LNCaP clone FGC (cell line): ENCODE data around the gene SFXN3.
A peak's percentile ranks its signal among the peaks of the same experiment; 100 is the strongest.

ENCODE experiments used
- DNase-seq: peaks from one replicate; pipeline ENCODE4 v3.0.0-alpha.2; 2011; ENCODE audit warnings: low read depth
- H3K4me3 ChIP-seq: 2 replicates; pipeline ENCODE4 v1.5.1; 2011; ENCODE audit warnings: mild to moderate bottlenecking, low read depth, low read length, control low read depth
- TF ChIP-seq, protein P1 (sequence below): IDR thresholded peaks from 2 replicates; pipeline ENCODE4 v1.5.1; 2012; ENCODE audit warnings: mild to moderate bottlenecking; ENCODE audit not compliant: control insufficient read depth, insufficient read depth; ENCODE audit errors: extremely low read depth

SFXN3 gene, protein sequence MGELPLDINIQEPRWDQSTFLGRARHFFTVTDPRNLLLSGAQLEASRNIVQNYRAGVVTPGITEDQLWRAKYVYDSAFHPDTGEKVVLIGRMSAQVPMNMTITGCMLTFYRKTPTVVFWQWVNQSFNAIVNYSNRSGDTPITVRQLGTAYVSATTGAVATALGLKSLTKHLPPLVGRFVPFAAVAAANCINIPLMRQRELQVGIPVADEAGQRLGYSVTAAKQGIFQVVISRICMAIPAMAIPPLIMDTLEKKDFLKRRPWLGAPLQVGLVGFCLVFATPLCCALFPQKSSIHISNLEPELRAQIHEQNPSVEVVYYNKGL

DNA sequence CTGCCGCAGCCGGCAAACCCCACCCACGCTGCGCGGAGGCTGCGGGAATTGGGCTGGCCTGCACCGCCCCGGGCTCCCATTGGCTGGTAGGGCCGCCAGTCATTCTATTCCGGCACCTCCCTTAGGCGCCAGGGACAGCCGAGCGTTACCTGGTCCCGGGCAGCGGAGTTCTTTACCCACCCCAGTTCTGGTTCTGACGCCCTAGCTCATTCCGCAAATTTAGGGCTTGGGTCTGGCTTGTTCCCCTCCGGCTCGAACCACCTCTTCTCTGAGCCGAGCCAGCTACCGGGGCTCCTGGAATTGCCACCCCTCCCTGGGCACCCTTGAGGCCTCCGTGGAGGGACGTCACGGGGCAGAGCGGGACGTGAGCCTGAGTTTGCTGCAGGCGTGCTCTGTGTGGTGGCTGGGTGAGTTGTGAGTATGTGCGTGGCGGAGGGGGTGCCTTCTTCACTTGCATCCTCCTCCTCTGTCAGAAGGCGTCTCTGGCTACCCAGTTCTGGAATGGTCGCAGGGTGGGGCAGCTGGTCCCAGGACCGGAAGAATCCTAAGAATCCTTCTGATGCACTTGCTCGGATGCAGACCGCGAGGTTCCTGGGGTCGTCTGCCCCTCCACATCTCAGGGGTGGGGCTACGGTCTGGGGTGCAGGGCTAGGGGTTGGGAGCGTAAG lies at the start of gene SFXN3, which contains the start of gene PDZD7:
SFXN3 (plus strand) TSS at position 107 of the 668 bp plus-strand sequence. CDS start 3,461 bp downstream, outside the sequence.
PDZD7 (minus strand) TSS at position 2 of the 668 bp plus-strand sequence. CDS start 910 bp downstream, outside the sequence.
- peak; percentile 62 for DNase-seq
- TF ChIP-seq, protein P1, sequence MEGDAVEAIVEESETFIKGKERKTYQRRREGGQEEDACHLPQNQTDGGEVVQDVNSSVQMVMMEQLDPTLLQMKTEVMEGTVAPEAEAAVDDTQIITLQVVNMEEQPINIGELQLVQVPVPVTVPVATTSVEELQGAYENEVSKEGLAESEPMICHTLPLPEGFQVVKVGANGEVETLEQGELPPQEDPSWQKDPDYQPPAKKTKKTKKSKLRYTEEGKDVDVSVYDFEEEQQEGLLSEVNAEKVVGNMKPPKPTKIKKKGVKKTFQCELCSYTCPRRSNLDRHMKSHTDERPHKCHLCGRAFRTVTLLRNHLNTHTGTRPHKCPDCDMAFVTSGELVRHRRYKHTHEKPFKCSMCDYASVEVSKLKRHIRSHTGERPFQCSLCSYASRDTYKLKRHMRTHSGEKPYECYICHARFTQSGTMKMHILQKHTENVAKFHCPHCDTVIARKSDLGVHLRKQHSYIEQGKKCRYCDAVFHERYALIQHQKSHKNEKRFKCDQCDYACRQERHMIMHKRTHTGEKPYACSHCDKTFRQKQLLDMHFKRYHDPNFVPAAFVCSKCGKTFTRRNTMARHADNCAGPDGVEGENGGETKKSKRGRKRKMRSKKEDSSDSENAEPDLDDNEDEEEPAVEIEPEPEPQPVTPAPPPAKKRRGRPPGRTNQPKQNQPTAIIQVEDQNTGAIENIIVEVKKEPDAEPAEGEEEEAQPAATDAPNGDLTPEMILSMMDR = no peak

DNA sequence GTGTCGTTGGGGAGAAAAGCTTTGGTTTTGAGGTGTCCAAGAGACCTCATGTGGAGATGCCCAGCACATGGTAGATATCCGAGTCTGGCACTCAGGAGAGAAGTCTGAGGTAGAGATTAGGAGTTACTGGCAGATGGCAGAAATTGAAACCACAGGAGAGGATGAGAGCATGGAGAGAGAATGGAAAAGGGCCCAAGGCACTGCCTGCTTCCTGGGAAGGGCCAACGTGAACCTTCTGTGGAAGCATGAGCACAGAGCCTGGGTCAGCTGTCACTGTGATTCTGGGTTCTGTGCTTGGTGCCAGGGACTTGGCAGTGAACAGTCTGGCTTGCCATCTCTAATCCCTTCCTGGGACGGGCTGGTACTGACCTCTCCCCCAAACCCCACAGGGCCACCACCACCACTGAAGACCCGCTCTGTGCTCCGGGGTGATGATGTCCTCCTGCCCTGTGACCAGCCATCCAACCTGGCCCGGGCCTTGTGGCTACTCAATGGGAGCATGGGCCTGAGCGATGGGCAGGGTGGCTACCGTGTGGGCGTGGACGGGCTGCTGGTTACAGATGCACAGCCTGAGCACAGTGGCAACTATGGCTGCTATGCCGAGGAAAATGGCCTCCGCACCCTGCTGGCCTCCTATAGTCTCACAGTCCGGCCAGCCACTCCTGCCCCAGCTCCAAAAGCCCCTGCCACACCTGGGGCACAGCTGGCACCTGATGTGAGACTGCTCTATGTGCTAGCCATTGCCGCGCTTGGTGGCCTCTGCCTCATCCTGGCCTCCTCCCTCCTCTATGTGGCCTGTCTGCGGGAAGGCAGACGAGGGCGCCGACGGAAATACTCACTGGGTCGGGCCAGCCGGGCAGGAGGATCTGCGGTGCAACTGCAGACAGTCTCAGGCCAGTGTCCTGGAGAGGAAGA lies 47.9 kb upstream of the SFXN3 start:
- H3K4me3 ChIP-seq = no peak overlapping the region
- TF ChIP-seq, protein P1 = no peak
- DNase-seq = no peak

More for the DNA sequence above, at the start of gene SFXN3, which contains the start of gene PDZD7:
- H3K4me3 ChIP-seq = peak within 1 kb of the TSS; percentile 67

DNA sequence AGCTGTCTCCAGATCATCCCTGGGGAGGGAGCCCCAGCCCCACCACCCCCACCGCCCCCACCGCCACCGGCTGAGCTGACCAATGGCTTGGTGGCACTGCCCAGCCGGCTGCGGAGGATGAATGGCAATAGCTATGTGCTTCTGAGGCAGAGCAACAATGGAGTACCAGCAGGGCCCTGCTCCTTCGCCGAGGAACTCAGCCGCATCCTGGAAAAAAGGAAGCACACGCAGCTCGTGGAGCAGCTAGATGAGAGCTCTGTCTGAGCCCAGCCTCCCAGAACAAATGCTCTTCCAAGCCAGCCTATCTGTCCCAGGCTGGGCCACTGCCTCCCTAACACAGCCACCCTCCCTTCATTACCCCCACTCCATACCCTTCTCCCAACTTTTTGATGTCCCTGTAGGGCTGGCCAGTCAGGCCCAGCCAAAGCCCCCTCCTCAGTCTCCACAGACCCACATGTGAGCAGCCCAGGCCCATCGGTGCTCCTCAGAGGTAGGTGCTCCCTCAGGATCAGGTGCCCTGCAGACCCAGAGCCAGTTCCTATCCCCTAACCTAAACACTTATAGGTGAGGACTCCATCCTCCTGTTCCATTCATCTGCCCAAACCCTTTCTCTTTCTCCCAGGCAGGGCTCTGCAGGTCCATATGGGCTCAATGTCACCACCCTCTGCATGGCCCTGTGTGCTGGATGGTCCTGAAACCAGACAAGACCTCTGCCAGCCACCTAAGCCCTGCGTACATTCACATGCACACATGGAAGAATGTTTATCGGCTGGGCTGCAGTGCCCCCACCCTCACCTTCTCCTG lies 47.0 kb upstream of the SFXN3 start:
- DNase-seq = no peak
- no peak overlapping the region for H3K4me3 ChIP-seq
- TF ChIP-seq, protein P1 = no peak

DNA sequence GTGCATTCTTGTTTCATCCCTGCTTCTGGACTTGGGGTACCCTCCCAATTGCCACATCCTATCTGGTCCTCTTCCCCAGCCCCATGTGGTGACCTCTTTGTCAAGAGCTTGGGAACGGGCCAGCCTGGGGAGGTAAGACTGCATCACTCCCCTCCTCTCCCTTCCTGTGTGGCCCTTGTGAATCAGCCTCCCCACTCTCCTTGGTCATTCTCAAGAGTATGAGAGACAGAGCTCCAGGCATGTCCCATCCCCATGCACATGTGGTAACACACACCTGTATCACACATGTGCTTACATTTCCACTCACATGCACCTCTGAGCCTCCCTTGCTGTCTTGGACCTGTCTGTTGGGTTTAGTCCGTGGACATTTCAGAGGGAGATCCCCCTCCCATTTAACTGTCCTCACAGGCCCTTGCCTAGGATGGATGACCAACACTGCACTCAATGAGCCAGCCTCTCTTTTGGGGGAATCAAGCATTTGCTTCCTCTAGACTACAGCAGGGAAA lies 46.3 kb upstream of the SFXN3 start:
- DNase-seq = no peak
- TF ChIP-seq, protein P1 = no peak
- no peak overlapping the region for H3K4me3 ChIP-seq

DNA sequence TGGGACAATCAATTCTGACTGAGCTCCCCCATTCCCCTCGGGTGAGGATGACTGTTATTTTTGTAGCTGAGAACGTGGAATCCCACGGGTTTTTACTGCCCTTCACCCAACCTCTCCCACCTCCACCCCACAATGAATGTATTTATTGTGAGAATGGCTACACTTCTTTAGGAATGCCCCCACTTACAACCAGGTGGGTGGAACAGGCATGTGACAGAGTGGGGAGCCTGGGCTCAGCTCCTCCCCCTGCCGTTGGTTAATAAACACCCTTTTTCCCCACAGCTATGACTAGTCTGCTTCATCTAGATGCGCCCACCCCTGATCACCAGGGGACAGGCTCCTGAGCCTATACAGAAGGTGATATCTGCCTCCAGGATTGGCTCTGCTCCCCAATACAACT lies 45.7 kb upstream of the SFXN3 start:
- no peak for DNase-seq
- TF ChIP-seq, protein P1 = no peak
- H3K4me3 ChIP-seq = no peak overlapping the region

DNA sequence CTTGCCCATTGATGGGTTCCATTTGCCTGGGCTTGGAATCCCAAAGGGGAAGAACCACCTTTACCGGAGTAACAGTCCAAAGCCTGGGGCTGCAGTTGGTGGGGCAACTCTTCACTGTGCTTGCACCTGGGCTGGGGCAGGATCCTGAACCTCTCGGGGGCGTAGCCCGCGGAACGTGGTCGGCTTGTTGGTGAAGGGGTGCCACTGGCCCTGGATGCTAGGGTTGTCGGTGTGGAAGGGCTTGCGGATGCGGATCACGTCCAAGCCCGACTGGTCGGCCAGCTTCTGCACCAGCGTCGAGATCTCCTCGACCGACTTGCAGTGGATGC lies 44.4 kb upstream of the SFXN3 start:
- TF ChIP-seq, protein P1 = no peak
- no peak for DNase-seq
- peak overlapping the region; percentile 88 for H3K4me3 ChIP-seq
